Fibroblast of mammary gland (primary cell): ENCODE results near the gene RBAK.

Source experiments
- DNase-seq: peaks from one replicate; pipeline ENCODE4 v3.0.0-alpha.2; 2010; ENCODE audit warnings: low read depth
- H3K4me3 ChIP-seq: 2 replicates; pipeline ENCODE4 v1.5.1; 2011; ENCODE audit warnings: low read depth, mild to moderate bottlenecking, low read length, moderate library complexity; ENCODE audit not compliant: control insufficient read depth
- TF ChIP-seq, protein P1 (sequence below): conservative IDR thresholded peaks from 2 replicates; pipeline ENCODE4 v1.5.1; 2011; ENCODE audit warnings: low read depth, low read length, inconsistent platforms; ENCODE audit not compliant: control insufficient read depth, insufficient read depth

Gene RBAK

GRCh38 chr7:5116359-5116758 lies 70.7 kb downstream of the RBAK start:
- no peak overlapping the region for H3K4me3 ChIP-seq
- TF ChIP-seq, protein P1, sequence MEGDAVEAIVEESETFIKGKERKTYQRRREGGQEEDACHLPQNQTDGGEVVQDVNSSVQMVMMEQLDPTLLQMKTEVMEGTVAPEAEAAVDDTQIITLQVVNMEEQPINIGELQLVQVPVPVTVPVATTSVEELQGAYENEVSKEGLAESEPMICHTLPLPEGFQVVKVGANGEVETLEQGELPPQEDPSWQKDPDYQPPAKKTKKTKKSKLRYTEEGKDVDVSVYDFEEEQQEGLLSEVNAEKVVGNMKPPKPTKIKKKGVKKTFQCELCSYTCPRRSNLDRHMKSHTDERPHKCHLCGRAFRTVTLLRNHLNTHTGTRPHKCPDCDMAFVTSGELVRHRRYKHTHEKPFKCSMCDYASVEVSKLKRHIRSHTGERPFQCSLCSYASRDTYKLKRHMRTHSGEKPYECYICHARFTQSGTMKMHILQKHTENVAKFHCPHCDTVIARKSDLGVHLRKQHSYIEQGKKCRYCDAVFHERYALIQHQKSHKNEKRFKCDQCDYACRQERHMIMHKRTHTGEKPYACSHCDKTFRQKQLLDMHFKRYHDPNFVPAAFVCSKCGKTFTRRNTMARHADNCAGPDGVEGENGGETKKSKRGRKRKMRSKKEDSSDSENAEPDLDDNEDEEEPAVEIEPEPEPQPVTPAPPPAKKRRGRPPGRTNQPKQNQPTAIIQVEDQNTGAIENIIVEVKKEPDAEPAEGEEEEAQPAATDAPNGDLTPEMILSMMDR: no peak
- no peak for DNase-seq

- no peak for DNase-seq
- H3K4me3 ChIP-seq: no peak overlapping the region
- TF ChIP-seq, protein P1: no peak
These were observed 71.7 kb downstream of the RBAK start for GRCh38 chr7:5117095-5117970.
